DMS53 treated with DMSO at 0.1 percent for 48 hours (cell line): ENCODE results near the gene DGKE.

Experiments used
- DNase-seq: peaks from one replicate; lab custom pipeline; 2025; ENCODE audit not compliant: unreplicated experiment; lab: John Stamatoyannopoulos, UW

Gene DGKE

GRCh38 chr17:56833809-56834379 is at the start of gene DGKE, which contains the start of gene C17orf67:
Gene DGKE, plus strand, starts transcription at chr17:56834151. Its CDS starts 645 bp downstream, at chr17:56834796.
Gene C17orf67, minus strand, starts transcription at chr17:56833920. Its CDS starts 18,110 bp downstream, at chr17:56815810.
- peak; percentile 68 for DNase-seq

GRCh38 chr17:56785405-56785804 is 48.5 kb upstream of the DGKE start:
- no peak for DNase-seq

DNA sequence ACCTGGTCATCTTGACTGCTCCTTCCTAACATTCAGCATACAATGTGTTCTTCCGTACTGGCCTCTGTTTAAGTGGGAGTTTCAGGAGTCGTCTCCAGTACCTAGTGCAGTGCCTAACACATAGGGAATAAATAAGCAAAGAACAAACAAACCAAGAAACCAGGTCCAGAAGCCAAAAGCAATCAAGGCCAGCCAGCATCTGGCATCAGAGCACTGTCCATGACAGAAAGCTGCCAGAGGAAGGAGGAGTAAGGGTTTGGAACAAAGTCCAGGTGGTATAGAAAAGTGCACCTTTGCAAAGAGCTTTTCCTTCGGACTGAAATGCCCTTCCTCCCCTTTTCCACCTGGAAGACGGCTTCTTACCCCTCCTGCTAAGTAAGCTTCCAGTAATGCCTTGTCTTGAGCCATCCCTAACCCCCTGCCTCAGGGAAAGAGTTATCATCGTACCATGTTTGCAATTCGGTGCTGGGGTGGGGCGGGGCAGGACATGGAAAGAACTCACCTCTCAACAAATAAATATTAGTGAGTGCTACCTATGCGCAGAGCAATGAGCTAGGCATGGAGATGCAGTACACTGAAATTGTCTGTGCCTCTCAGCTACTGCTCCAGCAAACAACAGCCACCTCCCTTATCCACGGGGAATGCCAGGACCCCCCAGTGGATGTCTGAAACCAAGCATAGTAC is 47.8 kb upstream of the DGKE start:
- no peak for DNase-seq

DNA sequence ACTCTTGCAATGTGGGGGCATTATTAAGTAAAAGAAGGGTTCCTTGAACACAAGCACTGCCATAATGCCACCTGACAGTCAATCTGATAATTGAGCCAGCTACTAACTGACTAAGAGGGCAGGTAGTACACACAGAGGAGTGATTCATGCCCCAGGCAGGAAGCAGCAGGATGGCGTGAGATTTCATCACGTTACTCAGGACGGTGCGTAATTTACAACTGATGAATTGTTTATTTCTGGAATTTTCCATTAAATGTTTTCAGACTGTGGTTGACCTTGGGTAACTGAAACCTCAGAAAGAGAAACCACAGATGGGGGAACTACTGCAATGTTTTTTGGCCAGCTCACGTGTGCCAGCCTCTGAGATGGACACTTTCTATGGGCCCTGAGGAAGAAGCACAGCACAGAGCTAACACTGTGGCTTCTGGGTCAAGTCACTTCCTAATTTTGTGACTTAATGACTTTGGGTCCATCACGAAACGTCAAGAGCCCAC is 46.9 kb upstream of the DGKE start:
- no peak for DNase-seq

DNA sequence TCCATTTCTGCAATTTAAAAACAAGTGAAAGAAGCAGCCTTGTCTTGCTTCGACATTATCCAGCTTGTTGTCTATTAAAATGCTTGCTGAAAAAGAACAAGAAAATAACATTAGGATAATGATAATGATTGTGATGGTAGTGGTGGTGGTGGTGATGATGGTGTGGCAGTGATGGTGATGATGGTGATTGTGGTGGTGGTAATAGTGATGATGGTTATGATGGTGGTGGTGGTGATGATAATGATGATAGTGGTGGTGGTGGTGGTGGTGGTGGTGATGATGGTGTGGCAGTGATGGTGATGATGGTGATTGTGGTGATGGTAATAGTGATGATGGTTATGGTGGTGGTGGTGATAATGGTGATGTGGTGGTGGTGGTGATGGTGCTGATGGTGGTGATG is 41.7 kb upstream of the DGKE start:
- DNase-seq = no peak

- no peak for DNase-seq
Measured at GRCh38 chr17:56793531-56793930, 40.4 kb upstream of the DGKE start.

DNA sequence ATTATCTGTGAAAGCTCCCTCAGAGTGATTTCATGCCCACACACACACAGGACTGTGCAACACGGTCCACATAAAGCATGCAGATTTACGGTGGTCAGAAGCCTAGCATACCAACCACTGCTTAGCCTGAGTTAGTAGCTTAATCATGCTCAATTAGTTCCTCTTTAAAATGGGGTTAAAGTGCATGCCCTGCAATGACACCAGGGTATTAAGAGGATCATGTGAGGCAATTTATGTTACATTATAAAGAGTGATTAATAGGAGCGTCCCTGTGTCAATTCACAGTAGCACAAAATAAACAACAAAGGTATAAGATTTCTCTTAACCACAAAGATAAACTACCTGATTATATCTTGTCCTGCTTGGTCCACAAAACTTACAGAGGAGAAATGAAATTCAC is 40.0 kb upstream of the DGKE start:
- no peak for DNase-seq

- no peak for DNase-seq
Measured at GRCh38 chr17:56795221-56795865, 38.6 kb upstream of the DGKE start.

- DNase-seq = no peak
Measured at GRCh38 chr17:56796536-56796935, 37.4 kb upstream of the DGKE start.

GRCh38 chr17:56798916-56799315 is 35.0 kb upstream of the DGKE start:
- DNase-seq = no peak

DNA sequence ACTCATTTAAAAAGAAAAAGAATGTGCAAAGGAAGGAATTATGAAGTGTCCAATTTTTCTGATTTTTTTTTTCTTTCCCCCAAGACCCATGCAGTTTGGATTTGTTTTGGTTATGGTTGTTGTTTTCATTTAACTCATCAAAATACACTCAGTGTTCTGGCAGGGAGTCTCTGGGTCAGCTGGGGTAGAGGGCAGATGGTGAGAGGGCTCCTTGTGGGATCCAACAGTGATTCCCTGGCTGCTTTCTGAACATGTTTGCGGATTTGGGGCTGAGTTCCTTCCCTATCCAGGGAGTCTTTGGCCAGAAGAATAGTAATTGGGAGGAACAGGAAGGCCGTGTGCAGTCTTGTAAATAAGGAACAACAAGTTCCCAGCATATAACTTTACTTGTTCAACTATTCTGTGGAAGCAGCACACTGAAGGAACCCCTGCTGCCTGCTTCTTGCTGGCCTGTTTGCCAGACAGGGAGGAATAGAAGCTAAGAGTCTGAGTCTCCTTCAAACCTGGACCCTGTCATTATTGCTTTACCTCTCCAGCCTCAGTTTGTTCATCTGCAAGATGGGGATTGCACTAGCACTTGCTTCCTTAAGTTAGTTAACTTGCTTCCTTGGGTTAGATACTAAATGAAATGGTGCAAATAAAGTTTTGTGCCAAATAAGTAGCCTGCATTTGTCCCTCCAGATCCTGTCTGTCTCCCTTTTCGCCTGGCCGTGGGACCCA is 32.3 kb upstream of the DGKE start:
- no peak for DNase-seq

GRCh38 chr17:56803071-56803470 is 30.9 kb upstream of the DGKE start:
- no peak for DNase-seq

DNA sequence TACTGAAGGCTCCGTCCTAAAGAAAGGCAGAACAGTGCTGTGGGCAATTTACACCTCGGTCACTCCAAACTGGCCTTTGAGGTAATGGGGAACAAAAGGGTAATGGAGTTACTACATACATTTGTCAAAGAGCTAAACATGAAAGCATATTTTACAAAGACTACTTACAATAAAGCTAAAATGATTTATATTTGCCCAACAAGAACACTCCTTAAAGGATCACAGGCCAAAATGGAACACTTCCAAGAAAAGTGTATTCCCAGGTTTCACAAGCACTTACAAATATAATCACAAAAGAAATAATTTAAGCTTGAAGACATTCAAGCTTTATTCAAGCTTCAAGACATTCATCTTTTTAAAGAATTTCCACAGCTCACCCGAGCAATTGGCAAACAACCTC is 29.5 kb upstream of the DGKE start:
- DNase-seq = no peak

DNA sequence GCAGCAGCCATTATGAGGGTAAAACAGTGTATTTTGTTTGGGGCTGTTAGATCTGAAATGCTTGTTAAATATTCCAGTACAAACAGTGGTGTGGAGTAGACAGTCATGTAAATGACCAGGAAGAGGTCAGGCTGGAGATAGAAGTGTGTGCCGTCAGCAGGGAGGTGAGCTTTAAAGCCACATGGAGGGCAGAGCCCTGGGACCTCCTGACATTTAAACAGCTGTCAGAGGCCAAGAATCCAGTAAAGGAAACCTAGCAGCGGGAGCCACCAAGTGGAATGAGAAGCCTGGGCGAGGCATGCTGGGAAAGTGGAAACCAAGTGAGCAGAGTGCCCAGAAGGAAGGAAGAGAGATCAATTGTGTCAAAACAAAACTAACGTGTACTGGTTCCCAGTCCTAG is 27.0 kb upstream of the DGKE start:
- DNase-seq = no peak

- DNase-seq = no peak
Measured at GRCh38 chr17:56807723-56808122, 26.2 kb upstream of the DGKE start.

- DNase-seq = no peak
Measured at GRCh38 chr17:56808503-56808902, 25.4 kb upstream of the DGKE start.

- DNase-seq = no peak
Measured at GRCh38 chr17:56809106-56809819, 24.7 kb upstream of the DGKE start.

GRCh38 chr17:56809820-56810179 is 24.2 kb upstream of the DGKE start:
- DNase-seq = no peak

DNA sequence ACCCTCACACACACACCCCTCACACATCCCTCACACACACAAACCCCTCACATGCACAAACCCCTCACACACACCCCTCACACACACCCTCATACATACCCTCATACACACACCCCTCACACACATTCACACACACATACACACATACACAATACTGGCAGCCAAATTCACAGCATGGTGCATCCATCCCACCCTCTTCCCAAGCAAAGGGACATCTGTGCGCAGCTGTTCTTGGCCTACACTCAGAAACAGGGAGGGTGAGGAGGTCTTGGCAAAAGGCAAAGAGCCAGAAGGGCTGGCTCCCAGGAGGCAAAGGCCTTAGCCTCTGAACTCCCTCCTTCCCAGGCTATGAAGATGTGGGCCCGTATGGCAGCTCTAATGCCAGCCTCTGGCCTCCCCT is 23.6 kb upstream of the DGKE start:
- no peak for DNase-seq

DNA sequence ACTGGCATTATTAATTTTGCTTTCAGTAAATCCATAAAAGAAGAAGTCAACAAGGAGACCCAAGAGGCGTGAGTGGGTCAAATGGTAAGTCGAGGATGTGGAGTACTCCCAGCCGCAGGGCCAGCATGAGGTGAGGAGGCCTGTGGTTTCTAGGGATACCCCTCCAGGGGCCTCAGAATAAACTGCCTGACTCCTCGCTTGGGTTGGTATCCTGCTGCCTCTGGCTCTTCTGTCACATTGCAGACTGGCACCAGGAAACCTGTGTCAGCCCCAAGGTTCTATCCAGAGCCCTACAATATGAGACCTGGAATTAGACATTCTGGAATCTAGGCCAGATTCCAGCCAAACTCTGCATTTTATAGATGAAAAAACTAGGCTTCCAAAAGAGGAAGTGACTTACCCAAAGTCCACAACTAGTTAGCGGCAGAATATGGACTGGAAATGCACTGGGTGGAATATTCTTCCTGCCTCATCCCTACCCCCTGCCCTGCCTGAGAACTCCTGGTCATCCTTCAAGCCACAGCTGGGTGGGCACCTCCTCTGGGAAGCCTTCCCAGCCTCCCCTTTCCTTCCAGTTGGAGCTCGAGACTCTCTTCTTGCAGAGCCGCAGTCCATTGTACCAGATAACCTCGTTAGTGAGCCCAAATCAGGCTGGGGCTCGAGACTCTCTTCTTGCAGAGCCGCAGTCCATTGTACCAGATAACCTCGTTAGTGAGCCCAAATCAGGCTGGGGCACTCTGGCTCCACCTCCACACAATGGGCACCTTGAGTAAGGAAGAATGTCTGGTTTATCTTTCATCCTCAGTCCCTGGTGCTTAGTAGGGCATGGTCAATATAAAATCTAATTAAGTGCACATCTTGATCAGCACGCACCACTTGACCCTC is 22.8 kb upstream of the DGKE start:
- no peak for DNase-seq
